SK-N-SH (cell line): ENCODE results near the gene USO1. TPM values are rescaled to one million over a fixed set of nuclear protein-coding genes. Genes with fewer than 3 reads are reported as not detected.

Source experiments
- CTCF ChIA-PET: fragments of 300-600, 350-600 bp; formaldehyde crosslinking; extraction: SDS; loops from one replicate; lab custom pipeline; 2021; lab: Yijun Ruan, JAX
- POLR2A ChIA-PET: fragments of 350-600 bp; sonication (Branson Sonifier 250); formaldehyde crosslinking; extraction: SDS; loops from one replicate; lab custom pipeline; 2020; ENCODE audit warnings: antibody characterized with exemption, inconsistent platforms; lab: Yijun Ruan, JAX
- DNase-seq: peaks from one replicate; pipeline ENCODE4 v3.0.0; 2012
- H2AFZ ChIP-seq: fragments of 200-600 bp; sonication (generic); 2 replicates; pipeline ENCODE4 v1.8.1; 2016; ENCODE audit warnings: antibody characterized with exemption, mild to moderate bottlenecking, low read depth
- H3F3A ChIP-seq: fragments of 200-600 bp; sonication (generic); replicated peaks from 2 replicates; pipeline ENCODE3; 2016; ENCODE audit warnings: antibody characterized with exemption, mild to moderate bottlenecking; ENCODE audit not compliant: insufficient read depth
- H3K27ac ChIP-seq, 2 experiments: fragments of 200-500 bp in 1 of 2; fragments of 200-600 bp in 1 of 2; sonication (Bioruptor generic) in 1 of 2; sonication (generic), shearing (Covaris generic) in 1 of 2; 2 replicates each; pipeline versions ENCODE4 v1.5.1 to v1.6.1; 2014 to 2016; ENCODE audit warnings: low read depth in 2 of 2, inconsistent platforms in 1 of 2, low read length in 1 of 2, mild to moderate bottlenecking in 1 of 2, mixed read lengths in 1 of 2
- H3K27me3 ChIP-seq: fragments of 200-600 bp; sonication (generic), shearing (Covaris generic); 2 replicates; pipeline ENCODE4 v1.6.1; 2016; ENCODE audit warnings: mixed run types; ENCODE audit not compliant: insufficient read depth
- H3K36me3 ChIP-seq, 2 experiments: fragments of 200-500 bp in 1 of 2; fragments of 200-600 bp in 1 of 2; sonication (Bioruptor generic) in 1 of 2; sonication (generic) in 1 of 2; replicated peaks in 1 of 2; 2 replicates each; pipeline versions ENCODE3 to v1.5.1; 2014 to 2016; ENCODE audit warnings: low read length in 1 of 2, mild to moderate bottlenecking in 1 of 2; ENCODE audit not compliant: insufficient read depth in 2 of 2, control insufficient read depth in 1 of 2
- H3K4me1 ChIP-seq, 2 experiments: fragments of 200-500 bp in 1 of 2; fragments of 200-600 bp in 1 of 2; sonication (Bioruptor generic) in 1 of 2; sonication (generic), shearing (Covaris generic) in 1 of 2; 2 replicates each; pipeline versions ENCODE4 v1.5.1 to v1.6.1; 2014 to 2016; ENCODE audit warnings: low read depth in 1 of 2, low read length in 1 of 2, mixed run types in 1 of 2; ENCODE audit not compliant: insufficient read depth in 2 of 2, control insufficient read depth in 1 of 2
- H3K4me2 ChIP-seq: fragments of 200-600 bp; sonication (generic), shearing (Covaris generic); 2 replicates; pipeline ENCODE4 v1.6.1; 2017; ENCODE audit warnings: mixed run types
- H3K4me3 ChIP-seq, 2 experiments: fragments of 200-500 bp in 1 of 2; fragments of 200-600 bp in 1 of 2; sonication (Bioruptor generic) in 1 of 2; sonication (generic), shearing (Covaris generic) in 1 of 2; 2 replicates each; pipeline versions ENCODE4 v1.5.1 to v1.8.1; 2014 to 2016; ENCODE audit warnings: low read depth in 2 of 2, inconsistent platforms in 1 of 2, low read length in 1 of 2, mild to moderate bottlenecking in 1 of 2, mixed read lengths in 1 of 2, moderate library complexity in 1 of 2
- H3K79me2 ChIP-seq: fragments of 200-600 bp; sonication (generic); 2 replicates; pipeline ENCODE4 v1.8.1; 2017; ENCODE audit warnings: mild to moderate bottlenecking; ENCODE audit not compliant: insufficient read depth
- H3K9ac ChIP-seq: fragments of 200-600 bp; sonication (generic); 2 replicates; pipeline ENCODE4 v1.6.1; 2017; ENCODE audit warnings: mixed run types
- H3K9me2 ChIP-seq: fragments of 200-600 bp; sonication (generic); 2 replicates; pipeline ENCODE4 v1.6.1; 2017; ENCODE audit warnings: mixed run types
- H3K9me3 ChIP-seq: fragments of 200-600 bp; sonication (generic); 2 replicates; pipeline ENCODE4 v1.6.1; 2017; ENCODE audit warnings: mixed run types, mild to moderate bottlenecking, moderate library complexity
- H4K20me1 ChIP-seq: fragments of 200-600 bp; sonication (generic); 2 replicates; pipeline ENCODE4 v1.6.1; 2017; ENCODE audit warnings: mild to moderate bottlenecking, mixed run types; ENCODE audit not compliant: insufficient read depth
- CTCF ChIP-seq: fragments of 200-600 bp; sonication (generic); IDR thresholded peaks from 2 replicates; pipeline ENCODE4 v1.6.1; 2017; ENCODE audit warnings: antibody characterized with exemption, mild to moderate bottlenecking, moderate library complexity
- FOSL2 ChIP-seq: IDR thresholded peaks from 2 replicates; pipeline ENCODE4 v1.4.0; 2012; ENCODE audit warnings: low read depth, mild to moderate bottlenecking, moderate library complexity, borderline replicate concordance
- MXI1 ChIP-seq: IDR thresholded peaks from 2 replicates; pipeline ENCODE4 v1.6.1; 2012; ENCODE audit warnings: mild to moderate bottlenecking, low read depth, low read length, improper control_type of control experiment
- NRF1 ChIP-seq: IDR thresholded peaks from 2 replicates; pipeline ENCODE4 v1.6.1; 2012; ENCODE audit warnings: low read depth, mild to moderate bottlenecking, low read length
- POLR2AphosphoS5 ChIP-seq: IDR thresholded peaks from 2 replicates; pipeline ENCODE4 v1.6.1; 2012; ENCODE audit warnings: low read depth, low read length
- RAD21 ChIP-seq: IDR thresholded peaks from 2 replicates; pipeline ENCODE4 v1.6.1; 2012; ENCODE audit warnings: mild to moderate bottlenecking, low read length
- RXRA ChIP-seq: IDR thresholded peaks from 2 replicates; pipeline ENCODE4 v1.4.0; 2012; ENCODE audit warnings: low read depth, mild to moderate bottlenecking, borderline replicate concordance
- ZBTB33 ChIP-seq: IDR thresholded peaks from 2 replicates; pipeline ENCODE4 v1.4.0; 2012; ENCODE audit warnings: low read depth, borderline replicate concordance
- WGBS: methylation state at CpG from one replicate; pipeline ENCODE4 v1.1.6; 2017; ENCODE audit warnings: low lambda C conversion rate; 5-methylcytosine and 5-hydroxymethylcytosine counted together
- polyA plus RNA-seq, 3 experiments: library from polyadenylated mRNA; depleted of rRNA; stranded (reverse); fragments of >200 nt; gene quantifications; 2 replicates each; pipeline ENCODE4 v1.2.3, GENCODE V29; 2012
- small RNA-seq, 7 experiments: library from RNA; depleted of rRNA; stranded (forward); fragments of <200 nt; gene quantifications; one replicate each; pipeline ENCODE3, GENCODE V24; 2012
- TF ChIP-seq, protein P1 (sequence below): IDR thresholded peaks from 2 replicates; pipeline ENCODE4 v1.4.0; 2012; ENCODE audit warnings: low read depth, borderline replicate concordance
- TF ChIP-seq, protein P2 (sequence below): IDR thresholded peaks from 2 replicates; pipeline ENCODE4 v1.6.1; 2012; ENCODE audit warnings: mild to moderate bottlenecking, low read depth, low read length, moderate library complexity
- TF ChIP-seq, protein P3 (sequence below): fragments of 150-350 bp; IDR thresholded peaks from 2 replicates; pipeline ENCODE4 v1.6.1; 2017; ENCODE audit warnings: antibody characterized with exemption, low read length, low read depth, borderline replicate concordance

USO1 gene
- polyA plus RNA-seq, 1 of the 3 experiments (the other 2 are of a cell fraction), result 25.6 TPM

DNA sequence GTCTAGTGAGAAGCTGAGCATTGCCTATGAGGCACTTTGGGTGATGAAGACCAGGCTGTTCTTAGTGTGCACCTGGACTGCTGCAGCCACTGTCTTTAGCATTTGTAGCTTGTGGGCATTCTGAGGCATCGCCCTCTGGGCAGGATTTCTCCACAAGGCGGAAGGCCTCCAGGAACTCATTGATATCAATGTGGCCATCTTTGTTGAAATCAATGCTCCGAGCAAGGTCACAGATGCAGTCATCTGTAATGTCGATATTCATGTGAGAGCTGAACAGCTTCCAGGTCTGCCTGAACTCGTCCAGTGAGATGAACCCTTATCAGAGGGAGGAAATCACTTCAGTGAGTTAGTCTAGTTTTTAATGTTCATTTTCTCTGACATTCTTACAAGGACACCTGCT, 136.2 kb downstream of the USO1 start:
- no peak overlapping the region for H3K4me3 ChIP-seq
- H2AFZ ChIP-seq, result no peak overlapping the region
- no peaks in the 10 kb centered on the region for H3F3A ChIP-seq
- H3K27ac ChIP-seq, result no peak overlapping the region
- no peak overlapping the region for H3K4me2 ChIP-seq
- H3K79me2 ChIP-seq, result no peaks in the 10 kb centered on the region
- H3K9me3 ChIP-seq, result no peaks in the 10 kb centered on the region
- POLR2A ChIA-PET, result no interaction called here
- CTCF ChIA-PET, result interaction anchor here (0.9 to 1.1 kb wide), 2 partner anchors 12 to 55 kb away, joined by 4 to 5 read pairs; no protein-coding TSS in a partner anchor
- H3K36me3 ChIP-seq, result no peaks in the 10 kb centered on the region
- no peaks in the 10 kb centered on the region; the same call in 1 of the 2 replicates for H3K27me3 ChIP-seq
- DNase-seq, result no peak
- H3K9ac ChIP-seq, result no peak overlapping the region
- H3K4me1 ChIP-seq, result no peaks in the 10 kb centered on the region
- H3K9me2 ChIP-seq, result no peaks in the 10 kb centered on the region
- 47% methylated on average over 5 of the region's 5 CpGs for WGBS
- TF ChIP-seq POLR2AphosphoS5 (no peak), RXRA (no peak), CTCF (no peak), MXI1 (no peak), RAD21 (no peak), ZBTB33 (no peak), FOSL2 (no peak), NRF1 (no peak)
- TF ChIP-seq, protein P1, sequence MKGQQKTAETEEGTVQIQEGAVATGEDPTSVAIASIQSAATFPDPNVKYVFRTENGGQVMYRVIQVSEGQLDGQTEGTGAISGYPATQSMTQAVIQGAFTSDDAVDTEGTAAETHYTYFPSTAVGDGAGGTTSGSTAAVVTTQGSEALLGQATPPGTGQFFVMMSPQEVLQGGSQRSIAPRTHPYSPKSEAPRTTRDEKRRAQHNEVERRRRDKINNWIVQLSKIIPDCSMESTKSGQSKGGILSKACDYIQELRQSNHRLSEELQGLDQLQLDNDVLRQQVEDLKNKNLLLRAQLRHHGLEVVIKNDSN, result no peak
- TF ChIP-seq, protein P2, sequence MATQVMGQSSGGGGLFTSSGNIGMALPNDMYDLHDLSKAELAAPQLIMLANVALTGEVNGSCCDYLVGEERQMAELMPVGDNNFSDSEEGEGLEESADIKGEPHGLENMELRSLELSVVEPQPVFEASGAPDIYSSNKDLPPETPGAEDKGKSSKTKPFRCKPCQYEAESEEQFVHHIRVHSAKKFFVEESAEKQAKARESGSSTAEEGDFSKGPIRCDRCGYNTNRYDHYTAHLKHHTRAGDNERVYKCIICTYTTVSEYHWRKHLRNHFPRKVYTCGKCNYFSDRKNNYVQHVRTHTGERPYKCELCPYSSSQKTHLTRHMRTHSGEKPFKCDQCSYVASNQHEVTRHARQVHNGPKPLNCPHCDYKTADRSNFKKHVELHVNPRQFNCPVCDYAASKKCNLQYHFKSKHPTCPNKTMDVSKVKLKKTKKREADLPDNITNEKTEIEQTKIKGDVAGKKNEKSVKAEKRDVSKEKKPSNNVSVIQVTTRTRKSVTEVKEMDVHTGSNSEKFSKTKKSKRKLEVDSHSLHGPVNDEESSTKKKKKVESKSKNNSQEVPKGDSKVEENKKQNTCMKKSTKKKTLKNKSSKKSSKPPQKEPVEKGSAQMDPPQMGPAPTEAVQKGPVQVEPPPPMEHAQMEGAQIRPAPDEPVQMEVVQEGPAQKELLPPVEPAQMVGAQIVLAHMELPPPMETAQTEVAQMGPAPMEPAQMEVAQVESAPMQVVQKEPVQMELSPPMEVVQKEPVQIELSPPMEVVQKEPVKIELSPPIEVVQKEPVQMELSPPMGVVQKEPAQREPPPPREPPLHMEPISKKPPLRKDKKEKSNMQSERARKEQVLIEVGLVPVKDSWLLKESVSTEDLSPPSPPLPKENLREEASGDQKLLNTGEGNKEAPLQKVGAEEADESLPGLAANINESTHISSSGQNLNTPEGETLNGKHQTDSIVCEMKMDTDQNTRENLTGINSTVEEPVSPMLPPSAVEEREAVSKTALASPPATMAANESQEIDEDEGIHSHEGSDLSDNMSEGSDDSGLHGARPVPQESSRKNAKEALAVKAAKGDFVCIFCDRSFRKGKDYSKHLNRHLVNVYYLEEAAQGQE, result no peak
- TF ChIP-seq, protein P3, sequence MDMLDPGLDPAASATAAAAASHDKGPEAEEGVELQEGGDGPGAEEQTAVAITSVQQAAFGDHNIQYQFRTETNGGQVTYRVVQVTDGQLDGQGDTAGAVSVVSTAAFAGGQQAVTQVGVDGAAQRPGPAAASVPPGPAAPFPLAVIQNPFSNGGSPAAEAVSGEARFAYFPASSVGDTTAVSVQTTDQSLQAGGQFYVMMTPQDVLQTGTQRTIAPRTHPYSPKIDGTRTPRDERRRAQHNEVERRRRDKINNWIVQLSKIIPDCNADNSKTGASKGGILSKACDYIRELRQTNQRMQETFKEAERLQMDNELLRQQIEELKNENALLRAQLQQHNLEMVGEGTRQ, result no peak
- H4K20me1 ChIP-seq, result no peaks in the 10 kb centered on the region

Small RNAs within 50 kb of the gene (small RNA-seq; reads per million reads assigned to genes)
- 0 to 0.52 (median 0) reads per million in 7 experiments for gene RNU2-16P

Other genes with a start within 250 kb of the USO1 start
- gene RCHY1, start 210.2 kb upstream of the USO1 start, polyA plus RNA-seq (2012; rRNA removed), result 13.5 and 17.4 TPM in 2 replicates
- 6.9 and 9.6 TPM in 2 replicates for gene THAP6, start 210.1 kb upstream of the USO1 start, polyA plus RNA-seq (2012; rRNA removed)
- 0.03 and 0.19 TPM in 2 replicates for gene ODAPH, start 168.5 kb upstream of the USO1 start, polyA plus RNA-seq (2012; rRNA removed)
- gene CDKL2, start 94.0 kb upstream of the USO1 start, polyA plus RNA-seq (2012; rRNA removed), result 0.41 and 0.58 TPM in 2 replicates
- gene G3BP2, start 51.2 kb upstream of the USO1 start, polyA plus RNA-seq (2012; rRNA removed), result 35.9 and 50.1 TPM in 2 replicates
- gene PPEF2, start 177.9 kb downstream of the USO1 start, polyA plus RNA-seq (2012; rRNA removed), result not detected in 2 replicates
- gene NAAA, start 216.4 kb downstream of the USO1 start, polyA plus RNA-seq (2012; rRNA removed), result 3.4 and 3.5 TPM in 2 replicates